SK-N-SH (cell line): ENCODE results near the gene ETAA1. TPM values are rescaled to one million over a fixed set of nuclear protein-coding genes. Genes with fewer than 3 reads are reported as not detected.

ENCODE experiments used
- CTCF ChIA-PET: fragments of 300-600, 350-600 bp; formaldehyde crosslinking; extraction: SDS; loops from one replicate; lab custom pipeline; 2021; lab: Yijun Ruan, JAX
- POLR2A ChIA-PET: fragments of 350-600 bp; sonication (Branson Sonifier 250); formaldehyde crosslinking; extraction: SDS; loops from one replicate; lab custom pipeline; 2020; ENCODE audit warnings: antibody characterized with exemption, inconsistent platforms; lab: Yijun Ruan, JAX
- DNase-seq: peaks from one replicate; pipeline ENCODE4 v3.0.0; 2012
- H2AFZ ChIP-seq: fragments of 200-600 bp; sonication (generic); 2 replicates; pipeline ENCODE4 v1.8.1; 2016; ENCODE audit warnings: antibody characterized with exemption, mild to moderate bottlenecking, low read depth
- H3F3A ChIP-seq: fragments of 200-600 bp; sonication (generic); replicated peaks from 2 replicates; pipeline ENCODE3; 2016; ENCODE audit warnings: antibody characterized with exemption, mild to moderate bottlenecking; ENCODE audit not compliant: insufficient read depth
- H3K27ac ChIP-seq, 2 experiments: fragments of 200-500 bp in 1 of 2; fragments of 200-600 bp in 1 of 2; sonication (Bioruptor generic) in 1 of 2; sonication (generic), shearing (Covaris generic) in 1 of 2; 2 replicates each; pipeline versions ENCODE4 v1.5.1 to v1.6.1; 2014 to 2016; ENCODE audit warnings: low read depth in 2 of 2, inconsistent platforms in 1 of 2, low read length in 1 of 2, mild to moderate bottlenecking in 1 of 2, mixed read lengths in 1 of 2
- H3K27me3 ChIP-seq: fragments of 200-600 bp; sonication (generic), shearing (Covaris generic); 2 replicates; pipeline ENCODE4 v1.6.1; 2016; ENCODE audit warnings: mixed run types; ENCODE audit not compliant: insufficient read depth
- H3K36me3 ChIP-seq, 2 experiments: fragments of 200-500 bp in 1 of 2; fragments of 200-600 bp in 1 of 2; sonication (Bioruptor generic) in 1 of 2; sonication (generic) in 1 of 2; replicated peaks in 1 of 2; 2 replicates each; pipeline versions ENCODE3 to v1.5.1; 2014 to 2016; ENCODE audit warnings: low read length in 1 of 2, mild to moderate bottlenecking in 1 of 2; ENCODE audit not compliant: insufficient read depth in 2 of 2, control insufficient read depth in 1 of 2
- H3K4me1 ChIP-seq, 2 experiments: fragments of 200-500 bp in 1 of 2; fragments of 200-600 bp in 1 of 2; sonication (Bioruptor generic) in 1 of 2; sonication (generic), shearing (Covaris generic) in 1 of 2; 2 replicates each; pipeline versions ENCODE4 v1.5.1 to v1.6.1; 2014 to 2016; ENCODE audit warnings: low read depth in 1 of 2, low read length in 1 of 2, mixed run types in 1 of 2; ENCODE audit not compliant: insufficient read depth in 2 of 2, control insufficient read depth in 1 of 2
- H3K4me2 ChIP-seq: fragments of 200-600 bp; sonication (generic), shearing (Covaris generic); 2 replicates; pipeline ENCODE4 v1.6.1; 2017; ENCODE audit warnings: mixed run types
- H3K4me3 ChIP-seq, 2 experiments: fragments of 200-500 bp in 1 of 2; fragments of 200-600 bp in 1 of 2; sonication (Bioruptor generic) in 1 of 2; sonication (generic), shearing (Covaris generic) in 1 of 2; 2 replicates each; pipeline versions ENCODE4 v1.5.1 to v1.8.1; 2014 to 2016; ENCODE audit warnings: low read depth in 2 of 2, inconsistent platforms in 1 of 2, low read length in 1 of 2, mild to moderate bottlenecking in 1 of 2, mixed read lengths in 1 of 2, moderate library complexity in 1 of 2
- H3K79me2 ChIP-seq: fragments of 200-600 bp; sonication (generic); 2 replicates; pipeline ENCODE4 v1.8.1; 2017; ENCODE audit warnings: mild to moderate bottlenecking; ENCODE audit not compliant: insufficient read depth
- H3K9ac ChIP-seq: fragments of 200-600 bp; sonication (generic); 2 replicates; pipeline ENCODE4 v1.6.1; 2017; ENCODE audit warnings: mixed run types
- H3K9me2 ChIP-seq: fragments of 200-600 bp; sonication (generic); 2 replicates; pipeline ENCODE4 v1.6.1; 2017; ENCODE audit warnings: mixed run types
- H3K9me3 ChIP-seq: fragments of 200-600 bp; sonication (generic); 2 replicates; pipeline ENCODE4 v1.6.1; 2017; ENCODE audit warnings: mixed run types, mild to moderate bottlenecking, moderate library complexity
- H4K20me1 ChIP-seq: fragments of 200-600 bp; sonication (generic); 2 replicates; pipeline ENCODE4 v1.6.1; 2017; ENCODE audit warnings: mild to moderate bottlenecking, mixed run types; ENCODE audit not compliant: insufficient read depth
- CTCF ChIP-seq: fragments of 200-600 bp; sonication (generic); IDR thresholded peaks from 2 replicates; pipeline ENCODE4 v1.6.1; 2017; ENCODE audit warnings: antibody characterized with exemption, mild to moderate bottlenecking, moderate library complexity
- ELF1 ChIP-seq: IDR thresholded peaks from 2 replicates; pipeline ENCODE4 v1.4.0; 2012
- EP300 ChIP-seq, 2 experiments: IDR thresholded peaks; 2 replicates each; pipeline versions ENCODE4 v1.4.0 to v1.6.1; 2012; ENCODE audit warnings: borderline replicate concordance in 1 of 2, low read depth in 1 of 2, low read length in 1 of 2
- FOSL2 ChIP-seq: IDR thresholded peaks from 2 replicates; pipeline ENCODE4 v1.4.0; 2012; ENCODE audit warnings: low read depth, mild to moderate bottlenecking, moderate library complexity, borderline replicate concordance
- JUND ChIP-seq: IDR thresholded peaks from 2 replicates; pipeline ENCODE4 v1.4.0; 2012
- MEF2A ChIP-seq: IDR thresholded peaks from 2 replicates; pipeline ENCODE4 v1.4.0; 2012; ENCODE audit warnings: low read depth, borderline replicate concordance
- SMC3 ChIP-seq: IDR thresholded peaks from 2 replicates; pipeline ENCODE4 v1.6.1; 2012; ENCODE audit warnings: low read depth, low read length, improper control_type of control experiment
- TCF12 ChIP-seq: IDR thresholded peaks from 2 replicates; pipeline ENCODE4 v1.4.0; 2012
- TEAD4 ChIP-seq: IDR thresholded peaks from 2 replicates; pipeline ENCODE4 v1.4.0; 2012; ENCODE audit warnings: mild to moderate bottlenecking, borderline replicate concordance; ENCODE audit not compliant: insufficient read depth
- USF2 ChIP-seq: fragments of 150-350 bp; IDR thresholded peaks from 2 replicates; pipeline ENCODE4 v1.6.1; 2017; ENCODE audit warnings: antibody characterized with exemption, low read length, low read depth, borderline replicate concordance
- ZBTB33 ChIP-seq: IDR thresholded peaks from 2 replicates; pipeline ENCODE4 v1.4.0; 2012; ENCODE audit warnings: low read depth, borderline replicate concordance
- WGBS: methylation state at CpG from one replicate; pipeline ENCODE4 v1.1.6; 2017; ENCODE audit warnings: low lambda C conversion rate; 5-methylcytosine and 5-hydroxymethylcytosine counted together
- polyA plus RNA-seq, 3 experiments: library from polyadenylated mRNA; depleted of rRNA; stranded (reverse); fragments of >200 nt; gene quantifications; 2 replicates each; pipeline ENCODE4 v1.2.3, GENCODE V29; 2012
- TF ChIP-seq, protein P1 (sequence below): IDR thresholded peaks from 2 replicates; pipeline ENCODE4 v1.6.1; 2012; ENCODE audit warnings: mild to moderate bottlenecking, low read depth, low read length, moderate library complexity

Gene ETAA1
- polyA plus RNA-seq, 1 of the 3 experiments (the other 2 are of a cell fraction): 6.8 TPM

- Histone ChIP-seq H3K9me2 (no peaks in the 10 kb centered on the region), H3K79me2 (no peaks in the 10 kb centered on the region), H3F3A (no peaks in the 10 kb centered on the region), H3K9me3 (no peaks in the 10 kb centered on the region), H3K9ac (no peak overlapping the region), H3K4me2 (peak overlapping the region; percentile 56; the same call in 1 of the 2 replicates), H3K27me3 (no peaks in the 10 kb centered on the region), H3K27ac (peak overlapping the region in 1 of 2 experiments; percentile 67; a peak in 2 of 4 replicates), H3K4me1 (peaks cover 0 to 9% of the 10 kb centered on the region in 2 experiments; a peak in 2 of 4 replicates), H3K36me3 (no peaks in the 10 kb centered on the region), H3K4me3 (no peak overlapping the region), H4K20me1 (no peaks in the 10 kb centered on the region), H2AFZ (0 out of 2 replicates have a peak overlapping the region, but pooled peaks have one; percentile 59)
- peak; percentile 41 for TF ChIP-seq TCF12
- TF ChIP-seq USF2: no peak
- 21% methylated on average over 1 of the region's 1 CpG for WGBS
- ChIA-PET POLR2A (no interaction called here), CTCF (interaction anchor here (0.8 kb wide), 1 partner anchor 836 kb away, joined by 4 read pairs; no protein-coding TSS in a partner anchor)
- no peak for DNase-seq
These were observed 22.2 kb upstream of the ETAA1 start for GRCh38 chr2:67374949-67375348.

DNA sequence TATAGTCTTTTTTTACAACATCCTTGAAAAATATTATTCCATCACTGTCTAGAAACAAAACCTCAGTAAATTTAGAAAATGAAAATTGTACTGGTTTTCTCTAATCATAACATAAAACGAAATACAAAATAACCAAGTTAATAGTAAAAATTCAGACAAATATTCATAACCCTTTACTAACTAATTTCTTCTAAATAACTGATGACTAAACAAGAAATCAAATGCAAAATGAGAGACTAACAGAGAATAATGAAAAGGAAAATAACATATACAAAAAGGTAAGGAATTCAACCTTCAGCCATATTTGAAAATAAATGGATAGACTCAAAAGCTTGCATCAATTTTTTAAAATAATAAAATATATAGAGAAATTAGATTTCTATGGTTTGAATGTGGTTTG lies 18.6 kb upstream of the ETAA1 start:
- ChIA-PET POLR2A (no interaction called here), CTCF (no interaction called here)
- H3K4me2 ChIP-seq: no peak overlapping the region
- H3K36me3 ChIP-seq: no peaks in the 10 kb centered on the region
- TF ChIP-seq ZBTB33 (no peak), TEAD4 (no peak), EP300 (IDR thresholded peaks at IDR 0.05; ENCODE audit: borderline replicate concordance in 1 of 2, low read depth in 1 of 2, low read length in 1 of 2) (no peak), MEF2A (no peak), ELF1 (no peak), CTCF (no peak), SMC3 (no peak), FOSL2 (no peak), JUND (no peak)
- TF ChIP-seq, protein P1, sequence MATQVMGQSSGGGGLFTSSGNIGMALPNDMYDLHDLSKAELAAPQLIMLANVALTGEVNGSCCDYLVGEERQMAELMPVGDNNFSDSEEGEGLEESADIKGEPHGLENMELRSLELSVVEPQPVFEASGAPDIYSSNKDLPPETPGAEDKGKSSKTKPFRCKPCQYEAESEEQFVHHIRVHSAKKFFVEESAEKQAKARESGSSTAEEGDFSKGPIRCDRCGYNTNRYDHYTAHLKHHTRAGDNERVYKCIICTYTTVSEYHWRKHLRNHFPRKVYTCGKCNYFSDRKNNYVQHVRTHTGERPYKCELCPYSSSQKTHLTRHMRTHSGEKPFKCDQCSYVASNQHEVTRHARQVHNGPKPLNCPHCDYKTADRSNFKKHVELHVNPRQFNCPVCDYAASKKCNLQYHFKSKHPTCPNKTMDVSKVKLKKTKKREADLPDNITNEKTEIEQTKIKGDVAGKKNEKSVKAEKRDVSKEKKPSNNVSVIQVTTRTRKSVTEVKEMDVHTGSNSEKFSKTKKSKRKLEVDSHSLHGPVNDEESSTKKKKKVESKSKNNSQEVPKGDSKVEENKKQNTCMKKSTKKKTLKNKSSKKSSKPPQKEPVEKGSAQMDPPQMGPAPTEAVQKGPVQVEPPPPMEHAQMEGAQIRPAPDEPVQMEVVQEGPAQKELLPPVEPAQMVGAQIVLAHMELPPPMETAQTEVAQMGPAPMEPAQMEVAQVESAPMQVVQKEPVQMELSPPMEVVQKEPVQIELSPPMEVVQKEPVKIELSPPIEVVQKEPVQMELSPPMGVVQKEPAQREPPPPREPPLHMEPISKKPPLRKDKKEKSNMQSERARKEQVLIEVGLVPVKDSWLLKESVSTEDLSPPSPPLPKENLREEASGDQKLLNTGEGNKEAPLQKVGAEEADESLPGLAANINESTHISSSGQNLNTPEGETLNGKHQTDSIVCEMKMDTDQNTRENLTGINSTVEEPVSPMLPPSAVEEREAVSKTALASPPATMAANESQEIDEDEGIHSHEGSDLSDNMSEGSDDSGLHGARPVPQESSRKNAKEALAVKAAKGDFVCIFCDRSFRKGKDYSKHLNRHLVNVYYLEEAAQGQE: no peak
- no peak for DNase-seq
- no peak overlapping the region for H3K4me3 ChIP-seq
- no peaks in the 10 kb centered on the region for H3K9me2 ChIP-seq
- H3K9me3 ChIP-seq: no peaks in the 10 kb centered on the region
- no peaks in the 10 kb centered on the region for H3K79me2 ChIP-seq
- no peak overlapping the region for H3K27ac ChIP-seq
- WGBS: 74% methylated on average over 1 of the region's 1 CpG
- H3K27me3 ChIP-seq: no peaks in the 10 kb centered on the region
- H3F3A ChIP-seq: no peaks in the 10 kb centered on the region
- no peaks in the 10 kb centered on the region for H4K20me1 ChIP-seq
- no peak overlapping the region for H2AFZ ChIP-seq
- H3K4me1 ChIP-seq: peaks cover 0 to 9% of the 10 kb centered on the region in 2 experiments; a peak in 3 of 4 replicates
- no peak overlapping the region for H3K9ac ChIP-seq
